IMR-90 (cell line): ENCODE data around the gene HMG20A.

Experiments used
- BHLHE40 ChIP-seq: fragments of 150-350 bp; IDR thresholded peaks from 2 replicates; pipeline ENCODE4 v1.6.1; 2016; ENCODE audit warnings: mild to moderate bottlenecking, low read depth, low read length
- CEBPB ChIP-seq: IDR thresholded peaks from 2 replicates; pipeline ENCODE4 v1.6.1; 2012; ENCODE audit warnings: low read depth, low read length, improper control_type of control experiment
- CHD1 ChIP-seq: IDR thresholded peaks from 2 replicates; pipeline ENCODE4 v1.6.1; 2012; ENCODE audit warnings: low read depth, low read length, improper control_type of control experiment
- MAFK ChIP-seq: IDR thresholded peaks from 2 replicates; pipeline ENCODE4 v1.6.1; 2012; ENCODE audit warnings: low read depth, low read length, improper control_type of control experiment
- NFE2L2 ChIP-seq: fragments of 150-350 bp; IDR thresholded peaks from 2 replicates; pipeline ENCODE4 v1.6.1; 2016; ENCODE audit warnings: low read depth, mild to moderate bottlenecking, low read length
- POLR2A ChIP-seq: IDR thresholded peaks from 2 replicates; pipeline ENCODE4 v1.6.1; 2012; ENCODE audit warnings: mild to moderate bottlenecking, low read depth, low read length
- RAD21 ChIP-seq: IDR thresholded peaks from 2 replicates; pipeline ENCODE4 v1.6.1; 2012; ENCODE audit warnings: low read length, improper control_type of control experiment
- RCOR1 ChIP-seq: IDR thresholded peaks from 2 replicates; pipeline ENCODE4 v1.6.1; 2012; ENCODE audit warnings: mild to moderate bottlenecking, low read length, improper control_type of control experiment; ENCODE audit not compliant: insufficient replicate concordance
- RFX5 ChIP-seq: IDR thresholded peaks from 2 replicates; pipeline ENCODE4 v1.8.0; 2012; ENCODE audit warnings: low read depth, mild to moderate bottlenecking, low read length, moderate library complexity
- SMC3 ChIP-seq: fragments of 150-350 bp; IDR thresholded peaks from 2 replicates; pipeline ENCODE4 v1.6.1; 2016; ENCODE audit warnings: low read depth, mild to moderate bottlenecking, antibody characterized with exemption, low read length, moderate library complexity
- TF ChIP-seq, protein P1 (sequence below): conservative IDR thresholded peaks from 2 replicates; pipeline ENCODE4 v1.5.1; 2012; ENCODE audit warnings: mild to moderate bottlenecking, low read depth, low read length, improper control_type of control experiment
- TF ChIP-seq, protein P2 (sequence below): fragments of 150-350 bp; IDR thresholded peaks from 2 replicates; pipeline ENCODE4 v1.6.1; 2017; ENCODE audit warnings: mild to moderate bottlenecking, antibody characterized with exemption, low read length, low read depth

DNA sequence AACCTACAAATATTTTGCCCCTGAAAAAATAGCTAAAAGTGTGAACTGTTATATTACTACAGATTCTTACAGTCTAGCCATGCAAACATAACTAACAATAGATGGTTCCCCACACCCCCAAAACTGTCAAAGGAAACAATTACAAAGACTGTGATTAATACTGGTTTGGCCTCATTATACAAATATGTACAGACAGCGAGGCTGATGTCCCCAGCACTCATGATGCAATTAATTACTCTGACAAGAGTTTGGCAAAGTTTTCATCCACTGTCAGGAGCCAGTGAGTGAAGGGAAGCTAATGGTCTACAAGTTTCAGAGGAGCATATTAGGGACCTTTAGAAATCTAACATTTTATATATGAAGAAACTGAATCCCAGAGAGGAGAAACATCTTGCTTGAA, 61.0 kb downstream of the HMG20A start:
- TF ChIP-seq, protein P1, sequence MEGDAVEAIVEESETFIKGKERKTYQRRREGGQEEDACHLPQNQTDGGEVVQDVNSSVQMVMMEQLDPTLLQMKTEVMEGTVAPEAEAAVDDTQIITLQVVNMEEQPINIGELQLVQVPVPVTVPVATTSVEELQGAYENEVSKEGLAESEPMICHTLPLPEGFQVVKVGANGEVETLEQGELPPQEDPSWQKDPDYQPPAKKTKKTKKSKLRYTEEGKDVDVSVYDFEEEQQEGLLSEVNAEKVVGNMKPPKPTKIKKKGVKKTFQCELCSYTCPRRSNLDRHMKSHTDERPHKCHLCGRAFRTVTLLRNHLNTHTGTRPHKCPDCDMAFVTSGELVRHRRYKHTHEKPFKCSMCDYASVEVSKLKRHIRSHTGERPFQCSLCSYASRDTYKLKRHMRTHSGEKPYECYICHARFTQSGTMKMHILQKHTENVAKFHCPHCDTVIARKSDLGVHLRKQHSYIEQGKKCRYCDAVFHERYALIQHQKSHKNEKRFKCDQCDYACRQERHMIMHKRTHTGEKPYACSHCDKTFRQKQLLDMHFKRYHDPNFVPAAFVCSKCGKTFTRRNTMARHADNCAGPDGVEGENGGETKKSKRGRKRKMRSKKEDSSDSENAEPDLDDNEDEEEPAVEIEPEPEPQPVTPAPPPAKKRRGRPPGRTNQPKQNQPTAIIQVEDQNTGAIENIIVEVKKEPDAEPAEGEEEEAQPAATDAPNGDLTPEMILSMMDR: no peak
- TF ChIP-seq RCOR1: no peak
- no peak for TF ChIP-seq SMC3
- no peak for TF ChIP-seq RAD21
- no peak for TF ChIP-seq CEBPB
- TF ChIP-seq CHD1: no peak
- no peak for TF ChIP-seq RFX5
- TF ChIP-seq, protein P2, sequence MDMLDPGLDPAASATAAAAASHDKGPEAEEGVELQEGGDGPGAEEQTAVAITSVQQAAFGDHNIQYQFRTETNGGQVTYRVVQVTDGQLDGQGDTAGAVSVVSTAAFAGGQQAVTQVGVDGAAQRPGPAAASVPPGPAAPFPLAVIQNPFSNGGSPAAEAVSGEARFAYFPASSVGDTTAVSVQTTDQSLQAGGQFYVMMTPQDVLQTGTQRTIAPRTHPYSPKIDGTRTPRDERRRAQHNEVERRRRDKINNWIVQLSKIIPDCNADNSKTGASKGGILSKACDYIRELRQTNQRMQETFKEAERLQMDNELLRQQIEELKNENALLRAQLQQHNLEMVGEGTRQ: no peak
- TF ChIP-seq POLR2A: no peak
- no peak for TF ChIP-seq NFE2L2
- no peak for TF ChIP-seq BHLHE40
- TF ChIP-seq MAFK: no peak
